CD4-positive, alpha-beta T cell treated with Interleukin-12 subunit alpha and Interleukin-12 subunit beta, for 1 hour (primary cell): ENCODE results near the gene ARHGEF2.

Source experiments
- DNase-seq: peaks from one replicate; pipeline ENCODE4 v3.0.0-alpha.2; 2020

The ARHGEF2 gene

GRCh38 chr1:155970531-155971167 lies 7.7 kb downstream of the ARHGEF2 start:
- peak; percentile 28 for DNase-seq

- DNase-seq: no peak
Measured at GRCh38 chr1:155969377-155969791, 9.0 kb downstream of the ARHGEF2 start.

DNA sequence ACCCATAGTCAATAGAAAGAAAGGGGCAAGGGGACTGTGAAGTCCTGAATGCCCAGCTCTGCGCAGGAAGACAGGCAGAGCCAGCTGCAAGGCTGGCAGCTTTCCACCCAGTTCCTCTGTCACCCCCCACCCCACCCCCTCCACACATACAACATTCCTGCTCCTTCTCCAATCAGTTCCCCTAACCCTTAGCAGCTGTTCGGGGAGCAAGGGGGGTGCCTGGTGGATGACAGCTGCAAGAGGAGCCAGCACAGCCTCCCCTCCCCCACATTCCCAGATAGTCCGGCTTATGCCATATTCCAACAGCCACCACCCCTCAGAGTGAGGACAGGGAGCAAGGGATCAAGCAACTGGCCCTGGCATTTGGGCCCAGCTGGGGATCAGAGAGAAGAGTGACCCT lies 9.7 kb downstream of the ARHGEF2 start:
- no peak for DNase-seq

DNA sequence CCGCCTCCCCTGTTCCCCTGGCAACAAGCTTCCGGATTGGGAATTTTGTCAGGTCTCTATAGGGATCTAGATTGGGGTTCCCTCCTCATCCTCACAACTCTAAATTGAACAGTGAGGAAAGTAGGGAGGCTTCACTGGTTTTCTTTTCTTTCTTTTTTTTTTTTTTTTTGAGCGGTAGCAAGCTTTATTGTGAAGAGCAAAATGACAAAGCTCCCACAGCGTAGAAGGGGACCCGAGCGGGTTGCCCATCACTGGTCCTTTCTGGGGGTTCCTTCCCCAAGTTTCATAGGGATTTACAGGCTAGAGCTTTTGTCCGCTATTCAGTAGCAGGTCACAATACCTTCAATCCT lies 10.3 kb downstream of the ARHGEF2 start:
- DNase-seq: no peak

GRCh38 chr1:155967341-155968050 lies 10.9 kb downstream of the ARHGEF2 start:
- DNase-seq: peak; percentile 34

GRCh38 chr1:155966750-155967149 lies 11.6 kb downstream of the ARHGEF2 start:
- DNase-seq: no peak

GRCh38 chr1:155966135-155966534 lies 12.2 kb downstream of the ARHGEF2 start:
- DNase-seq: no peak

GRCh38 chr1:155964193-155964592 lies 14.2 kb downstream of the ARHGEF2 start:
- DNase-seq: no peak

GRCh38 chr1:155962599-155963211 lies 15.6 kb downstream of the ARHGEF2 start:
- DNase-seq: no peak

DNA sequence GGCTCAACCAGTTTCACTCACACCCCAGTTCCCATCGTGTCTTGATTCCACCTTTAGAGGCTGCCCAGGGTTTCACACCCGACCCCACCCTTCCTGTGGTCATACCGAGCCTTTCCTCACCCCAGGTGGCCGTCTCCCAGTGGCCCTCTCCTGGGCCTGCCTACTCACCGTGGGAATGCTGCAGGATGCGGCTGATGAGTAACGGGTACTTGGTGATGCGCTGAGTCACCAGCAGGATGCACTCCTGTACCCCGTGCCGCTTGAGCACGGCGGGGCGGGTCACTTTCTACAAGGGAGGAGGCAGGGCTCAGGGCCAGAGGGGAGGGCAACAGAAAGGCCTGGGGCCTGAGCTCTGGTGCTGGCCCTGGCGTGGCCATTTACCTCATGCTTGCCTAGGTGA lies 16.4 kb downstream of the ARHGEF2 start:
- peak; percentile 29 for DNase-seq

DNA sequence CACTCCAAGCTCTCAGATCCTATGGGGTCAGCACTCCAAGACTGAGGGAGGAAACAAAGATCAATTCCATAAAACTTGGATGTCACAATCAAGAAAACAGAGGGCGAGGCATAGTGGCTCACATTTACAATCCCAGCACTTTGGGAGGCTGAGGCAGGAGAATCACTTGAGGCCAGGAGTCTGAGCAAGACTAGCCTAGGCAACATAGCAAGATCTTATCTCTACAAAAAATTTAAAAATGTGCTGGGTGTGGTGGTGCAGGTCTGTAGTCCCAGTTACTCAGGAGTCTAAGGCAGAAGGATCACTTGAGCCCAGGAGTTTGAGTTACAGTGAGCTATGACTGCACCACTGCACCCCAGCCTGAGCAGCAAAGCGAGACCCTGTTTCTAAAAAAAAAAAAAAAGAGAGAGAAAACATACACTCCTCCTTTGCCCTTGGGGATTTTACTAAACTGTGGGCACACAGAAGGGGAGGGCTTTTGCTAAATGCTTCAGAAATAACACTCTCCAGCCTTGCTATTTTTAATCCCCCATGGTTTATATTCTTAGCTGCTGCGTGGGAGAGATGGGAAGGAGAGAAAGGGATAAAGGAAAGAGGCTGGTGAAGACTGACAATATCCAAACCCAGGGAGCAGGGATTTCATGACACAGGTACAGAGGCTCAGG lies 18.1 kb downstream of the ARHGEF2 start:
- DNase-seq: no peak

- no peak for DNase-seq
Measured at GRCh38 chr1:155957411-155957915, 20.9 kb downstream of the ARHGEF2 start.

DNA sequence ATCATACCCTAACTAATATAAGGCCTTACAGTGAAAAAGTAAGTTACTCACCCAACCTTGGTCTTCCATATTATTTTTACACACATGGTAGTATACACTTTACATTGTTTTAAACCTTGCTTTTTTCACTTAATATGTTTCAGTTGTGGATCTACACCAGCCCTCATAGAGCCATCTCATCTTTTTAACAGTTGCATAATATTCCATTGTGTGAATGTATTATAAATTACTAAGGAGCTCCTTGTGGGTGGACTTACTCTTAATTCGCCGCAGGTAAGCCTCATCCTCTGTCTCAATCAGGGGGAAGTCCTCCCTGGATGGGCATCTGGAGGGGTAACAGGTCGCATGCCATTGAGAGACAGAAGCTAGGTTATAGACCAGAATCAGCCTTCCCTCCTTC lies 23.7 kb downstream of the ARHGEF2 start:
- no peak for DNase-seq

DNA sequence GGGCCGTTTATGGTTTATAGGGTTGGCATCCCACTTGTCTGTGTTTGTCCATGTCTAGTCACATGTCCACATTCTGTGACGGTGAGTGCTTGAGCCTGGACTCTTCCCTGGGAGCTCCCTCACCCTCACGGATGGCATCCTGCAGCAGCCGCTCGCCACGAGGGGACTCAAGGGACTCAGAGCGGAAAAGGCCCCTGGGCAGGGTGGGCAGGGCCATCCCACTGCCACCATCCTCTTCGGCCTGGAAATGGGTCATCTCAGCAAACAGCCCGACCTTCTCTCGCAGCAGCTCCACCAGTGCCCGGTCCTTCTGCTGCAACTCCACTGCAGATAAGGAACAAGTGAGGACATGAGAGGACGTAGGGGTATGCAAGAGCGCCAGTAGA lies 25.8 kb downstream of the ARHGEF2 start:
- no peak for DNase-seq

DNA sequence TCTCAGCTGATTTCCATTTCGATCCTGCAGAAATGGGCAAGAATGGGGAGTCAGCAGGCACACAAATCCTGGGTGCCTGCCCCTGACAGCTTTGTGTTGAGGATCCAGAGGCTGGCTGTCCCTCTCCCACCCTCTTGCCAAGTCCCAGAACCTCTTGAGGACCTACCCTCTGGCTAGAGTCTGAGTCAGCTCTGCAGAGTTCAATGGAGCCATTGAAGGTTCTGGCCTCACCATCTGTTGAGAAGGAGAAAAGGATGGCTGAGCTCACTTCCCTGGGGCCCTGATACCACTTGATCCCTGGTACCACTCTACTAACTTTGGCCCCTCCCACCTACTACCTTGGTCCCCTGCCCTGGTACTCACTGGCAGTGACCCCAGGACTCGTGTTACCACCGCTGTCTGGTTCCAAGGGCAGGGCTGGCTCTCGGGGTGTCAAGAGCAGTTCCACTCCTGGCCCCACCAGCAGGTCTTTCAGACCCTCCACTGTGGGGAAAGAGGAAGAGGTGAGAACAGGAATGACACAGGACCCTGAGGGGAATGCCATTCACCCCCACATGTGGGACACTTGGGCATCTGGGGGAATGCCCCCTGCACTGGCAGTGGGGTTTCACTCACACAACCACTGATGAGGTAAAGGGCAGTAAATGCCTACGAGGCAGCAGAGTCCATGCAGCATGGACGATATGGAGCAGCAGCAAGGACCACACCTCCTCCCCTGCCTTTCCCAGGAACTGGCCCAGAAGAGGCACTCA lies 26.4 kb downstream of the ARHGEF2 start:
- DNase-seq: no peak

DNA sequence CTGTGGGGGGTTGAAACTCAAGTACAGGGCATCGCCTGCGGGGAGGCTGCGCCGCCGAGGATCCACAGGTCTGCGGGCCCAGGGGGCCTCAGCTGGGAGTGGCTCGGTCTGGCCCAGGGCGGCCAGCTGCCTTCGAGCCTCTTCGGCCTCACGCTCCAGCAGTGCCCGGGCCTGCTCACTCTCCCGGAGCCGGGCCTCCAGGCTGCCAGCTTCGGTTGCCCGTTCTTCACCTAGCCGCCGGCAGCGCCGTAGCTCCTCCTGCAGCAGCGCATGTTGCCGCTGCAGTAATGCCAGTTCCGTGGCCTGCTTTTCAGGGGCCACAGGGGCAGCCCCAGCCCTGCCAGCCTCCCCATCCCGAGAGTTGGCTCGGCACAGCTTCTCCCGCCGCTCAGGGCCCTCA lies 27.5 kb downstream of the ARHGEF2 start:
- DNase-seq: no peak

DNA sequence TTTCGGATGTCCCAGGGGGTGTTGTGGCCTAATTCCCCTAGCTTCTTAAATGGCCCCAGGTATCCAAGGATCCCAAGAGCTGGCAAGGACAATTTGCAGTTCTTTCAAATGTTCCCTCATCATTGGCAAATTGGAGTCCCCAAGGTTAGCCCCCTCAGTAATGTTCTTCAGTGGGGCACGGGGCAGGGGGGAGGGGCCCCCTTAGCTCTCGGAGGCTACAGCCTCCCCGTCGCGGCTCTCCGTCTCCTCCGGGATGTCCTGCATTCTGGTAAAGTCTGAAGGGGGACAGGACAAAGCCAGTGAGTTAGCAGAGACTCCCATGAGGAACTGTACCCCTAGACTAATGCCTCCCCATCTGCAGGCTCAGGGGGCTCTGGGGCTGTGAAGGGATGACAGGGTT lies 30.6 kb downstream of the ARHGEF2 start:
- DNase-seq: no peak

GRCh38 chr1:155947292-155947691 lies 31.1 kb downstream of the ARHGEF2 start:
- no peak for DNase-seq

GRCh38 chr1:155946633-155947219 lies 31.6 kb downstream of the ARHGEF2 start:
- DNase-seq: no peak

- DNase-seq: no peak
Measured at GRCh38 chr1:155944444-155944799, 33.9 kb downstream of the ARHGEF2 start.

GRCh38 chr1:155942578-155943141 lies 35.7 kb downstream of the ARHGEF2 start:
- DNase-seq: no peak

DNA sequence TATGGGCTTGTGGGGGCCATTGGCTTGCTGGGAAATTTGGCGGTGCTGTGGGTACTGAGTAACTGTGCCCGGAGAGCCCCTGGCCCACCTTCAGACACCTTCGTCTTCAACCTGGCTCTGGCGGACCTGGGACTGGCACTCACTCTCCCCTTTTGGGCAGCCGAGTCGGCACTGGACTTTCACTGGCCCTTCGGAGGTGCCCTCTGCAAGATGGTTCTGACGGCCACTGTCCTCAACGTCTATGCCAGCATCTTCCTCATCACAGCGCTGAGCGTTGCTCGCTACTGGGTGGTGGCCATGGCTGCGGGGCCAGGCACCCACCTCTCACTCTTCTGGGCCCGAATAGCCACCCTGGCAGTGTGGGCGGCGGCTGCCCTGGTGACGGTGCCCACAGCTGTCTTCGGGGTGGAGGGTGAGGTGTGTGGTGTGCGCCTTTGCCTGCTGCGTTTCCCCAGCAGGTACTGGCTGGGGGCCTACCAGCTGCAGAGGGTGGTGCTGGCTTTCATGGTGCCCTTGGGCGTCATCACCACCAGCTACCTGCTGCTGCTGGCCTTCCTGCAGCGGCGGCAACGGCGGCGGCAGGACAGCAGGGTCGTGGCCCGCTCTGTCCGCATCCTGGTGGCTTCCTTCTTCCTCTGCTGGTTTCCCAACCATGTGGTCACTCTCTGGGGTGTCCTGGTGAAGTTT lies 36.4 kb downstream of the ARHGEF2 start:
- no peak for DNase-seq
